GM19468 (cell line): ENCODE data around the gene ZBED2.
A peak's percentile ranks its signal among the peaks of the same experiment; 100 is the strongest.
"Not testable (repeated sequence)": the region's sequence is repeated elsewhere in the genome, so short reads cannot be mapped to it uniquely, and the experiment has no call there.

Source experiments
- ATAC-seq: cut with Tn5 transposase; IDR thresholded peaks from one replicate; pipeline ENCODE4 v1.9.1; 2021; ENCODE audit warnings: mild to moderate bottlenecking, moderate library complexity, moderate number of reproducible peaks; ENCODE audit not compliant: unreplicated experiment; ENCODE audit errors: extremely low read depth

Gene ZBED2

GRCh38 chr3:111577798-111578685 is 17.1 kb downstream of the ZBED2 start:
- ATAC-seq = peak; percentile 89

GRCh38 chr3:111577113-111577512 is 18.0 kb downstream of the ZBED2 start:
- no peak for ATAC-seq

DNA sequence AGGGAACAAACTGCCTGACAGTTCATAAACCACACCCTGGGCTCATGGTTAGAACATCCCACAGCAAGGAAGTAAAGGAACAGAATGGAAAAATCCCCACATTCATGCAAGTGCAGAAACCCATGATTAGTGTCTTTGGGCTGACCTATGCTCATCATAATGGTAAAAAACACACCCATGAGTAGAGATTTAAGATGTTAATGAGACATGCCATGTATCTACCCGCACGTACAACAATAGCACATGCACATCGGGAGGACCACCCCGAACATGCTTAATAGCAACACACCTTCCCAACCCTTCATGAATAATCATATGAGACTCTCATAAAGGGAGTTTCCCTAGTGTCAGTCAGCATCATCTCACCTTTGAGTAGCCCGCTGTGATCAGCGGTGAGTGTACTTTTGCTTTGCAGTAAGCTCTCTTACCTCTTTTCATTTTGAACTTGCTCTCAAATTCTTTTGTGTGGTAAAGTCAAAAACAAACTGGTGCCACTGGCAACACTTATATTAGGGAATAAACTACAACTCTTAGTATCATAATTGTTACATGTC is 23.2 kb downstream of the ZBED2 start:
- ATAC-seq = no peak

DNA sequence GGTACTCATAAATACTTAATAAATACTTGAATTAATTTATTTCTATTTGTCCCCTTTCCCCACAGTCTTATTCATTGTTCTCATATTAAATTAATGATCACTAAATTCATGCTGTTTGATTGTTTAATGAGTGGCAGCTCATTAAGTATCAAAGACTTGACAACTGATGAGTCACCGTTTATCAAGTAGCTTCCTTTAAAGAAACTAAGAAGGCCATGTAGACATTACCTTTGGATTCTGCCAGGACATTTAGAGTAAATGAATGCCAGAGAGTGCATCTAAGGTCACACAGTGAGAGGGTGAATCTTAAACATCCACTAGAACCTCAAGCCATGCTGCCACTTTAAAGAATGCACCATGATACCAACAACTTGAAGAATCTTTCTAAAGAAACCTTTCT is 23.9 kb downstream of the ZBED2 start:
- no peak for ATAC-seq

GRCh38 chr3:111570404-111571030 is 24.6 kb downstream of the ZBED2 start:
- ATAC-seq = no peak

GRCh38 chr3:111568911-111569310 is 26.2 kb downstream of the ZBED2 start:
- ATAC-seq = no peak

- ATAC-seq = no peak
These were observed 26.8 kb downstream of the ZBED2 start for GRCh38 chr3:111568355-111568754.

- ATAC-seq = no peak
These were observed 28.3 kb downstream of the ZBED2 start for GRCh38 chr3:111566844-111567243.

GRCh38 chr3:111561902-111562301 is 33.2 kb downstream of the ZBED2 start:
- ATAC-seq = not testable (repeated sequence)

- ATAC-seq = no peak
These were observed 46.4 kb downstream of the ZBED2 start for GRCh38 chr3:111548756-111549155.

DNA sequence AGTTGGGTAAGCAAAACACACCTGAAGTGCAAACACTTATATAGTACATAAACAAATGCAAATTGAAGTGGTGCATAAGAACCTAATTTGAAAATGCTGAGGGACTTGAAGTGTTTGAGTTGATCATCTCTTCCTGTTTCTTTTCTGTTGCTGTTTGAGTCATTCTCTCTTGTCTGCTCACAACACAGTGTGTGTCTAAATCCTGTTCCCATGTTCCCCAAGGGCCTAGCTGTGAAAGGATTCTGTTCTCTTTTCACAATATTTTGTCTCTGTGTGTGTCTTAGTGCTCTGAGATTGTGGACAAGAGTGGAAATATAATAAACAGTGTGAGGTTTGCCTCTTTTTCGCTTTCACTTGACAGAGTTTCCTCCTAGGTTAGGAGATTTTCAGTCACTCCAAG is 47.1 kb downstream of the ZBED2 start:
- ATAC-seq = peak; percentile 28

- peak; percentile 79 for ATAC-seq
These were observed 47.5 kb downstream of the ZBED2 start for GRCh38 chr3:111547631-111548030.

DNA sequence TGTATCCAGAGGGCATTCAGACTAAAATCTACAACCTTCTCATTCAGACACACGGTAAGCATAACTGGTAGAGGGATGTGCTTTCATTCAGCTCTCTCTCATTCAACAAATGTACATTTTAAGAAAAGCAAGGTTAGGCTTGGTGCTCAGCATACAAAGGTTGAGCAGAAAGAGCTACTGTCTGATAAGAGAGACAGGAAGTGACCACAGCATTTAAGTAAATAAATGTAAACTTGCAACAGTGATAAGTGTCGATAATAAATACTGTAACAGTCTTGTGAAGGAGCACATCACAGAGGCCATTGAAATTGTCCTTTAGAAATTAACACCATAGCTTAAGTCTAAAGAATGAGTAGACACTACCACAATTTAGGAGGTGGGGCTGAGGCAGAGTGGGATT is 49.8 kb downstream of the ZBED2 start:
- ATAC-seq = no peak
